HepG2 (cell line): ENCODE data around the gene VSTM5. TPM values are rescaled to one million over a fixed set of nuclear protein-coding genes. Genes with fewer than 3 reads are reported as not detected.
A peak's percentile ranks its signal among the peaks of the same experiment; 100 is the strongest.

Experiments used
- HMGA1 ChIP-seq: sonication (generic); formaldehyde crosslinking; conservative IDR thresholded peaks from 2 replicates; pipeline ENCODE4 v1.4.0; 2020; ENCODE audit warnings: missing genetic modification reagents
- JUND ChIP-seq: sonication (generic); formaldehyde crosslinking; IDR thresholded peaks from 2 replicates; pipeline ENCODE4 v1.8.0; 2022; ENCODE audit warnings: mild to moderate bottlenecking, missing genetic modification reagents
- KAT8 ChIP-seq: IDR thresholded peaks from 2 replicates; pipeline ENCODE4 v1.6.1; 2016; ENCODE audit warnings: missing genetic modification reagents, missing compliant biosample characterization
- KMT2B ChIP-seq: IDR thresholded peaks from 2 replicates; pipeline ENCODE4 v1.6.1; 2016; ENCODE audit warnings: missing genetic modification reagents, missing compliant biosample characterization
- MATR3 ChIP-seq: sonication (generic); formaldehyde crosslinking; IDR thresholded peaks from 2 replicates; pipeline ENCODE4 v1.4.0; 2020; ENCODE audit warnings: missing genetic modification reagents
- MLLT10 ChIP-seq: sonication (generic); formaldehyde crosslinking; IDR thresholded peaks from 2 replicates; pipeline ENCODE4 v1.4.0; 2020; ENCODE audit warnings: missing genetic modification reagents
- PAWR ChIP-seq: sonication (generic); formaldehyde crosslinking; IDR thresholded peaks from 2 replicates; pipeline ENCODE4 v1.4.0; 2020; ENCODE audit warnings: missing genetic modification reagents, mild to moderate bottlenecking, borderline replicate concordance
- RELA ChIP-seq: sonication (generic); formaldehyde crosslinking; IDR thresholded peaks from 2 replicates; pipeline ENCODE4 v1.4.0; 2020; ENCODE audit warnings: missing genetic modification reagents
- ZBTB7B ChIP-seq: sonication (generic); formaldehyde crosslinking; IDR thresholded peaks from 2 replicates; pipeline ENCODE4 v1.4.0; 2020; ENCODE audit warnings: missing genetic modification reagents
- ZMYM4 ChIP-seq: sonication (generic); formaldehyde crosslinking; IDR thresholded peaks from 2 replicates; pipeline ENCODE4 v1.8.1; 2023; ENCODE audit warnings: mild to moderate bottlenecking, missing genetic modification reagents
- ZNF282 ChIP-seq: fragments of 450-650 bp; IDR thresholded peaks from 2 replicates; pipeline ENCODE4 v1.6.1; 2018; ENCODE audit not compliant: partially characterized antibody
- polyA plus RNA-seq, 8 experiments: library from polyadenylated mRNA; depleted of rRNA in 3 of 8; stranded (reverse) in 7 of 8; unstranded in 1 of 8; fragments of >200 nt; fragmentation: Illumina TruSeq in 4 of 8; extraction: Trizol in 4 of 8; gene quantifications; 2 replicates each; pipeline versions ENCODE4 v1.2.1 to v1.2.3, GENCODE V29; 2011 to 2016; ENCODE audit warnings: low read depth in 4 of 8, missing spikeins in 1 of 8, mixed read lengths in 1 of 8; ENCODE audit not compliant: insufficient read depth in 1 of 8
- total RNA-seq, 5 experiments: library from RNA; depleted of rRNA; stranded (reverse); fragments of >200 nt; fragmentation: Illumina TruSeq; extraction: Trizol; gene quantifications; 2 replicates each; pipeline ENCODE4 v1.2.3, GENCODE V29; 2016; ENCODE audit warnings: low read depth in 1 of 5
- TF ChIP-seq, protein P1 (sequence below): sonication (generic); formaldehyde crosslinking; IDR thresholded peaks from 2 replicates; pipeline ENCODE4 v1.4.0; 2020; ENCODE audit warnings: low read depth, missing genetic modification reagents
- TF ChIP-seq, protein P2 (sequence below), 2 experiments: fragments of 450-650 bp in 1 of 2; sonication (generic) in 1 of 2; formaldehyde crosslinking in 1 of 2; IDR thresholded peaks; 2 replicates each; pipeline versions ENCODE4 v1.6.1 to v1.8.0; 2016 to 2022; ENCODE audit warnings: antibody characterized with exemption in 1 of 2, mild to moderate bottlenecking in 1 of 2, missing genetic modification reagents in 1 of 2
- TF ChIP-seq, protein P3 (sequence below): sonication (generic); formaldehyde crosslinking; IDR thresholded peaks from 2 replicates; pipeline ENCODE4 v1.5.0; 2020; ENCODE audit warnings: mild to moderate bottlenecking, low read depth, missing genetic modification reagents, borderline replicate concordance
- TF ChIP-seq, protein P4 (sequence below): sonication (generic); formaldehyde crosslinking; IDR thresholded peaks from 2 replicates; pipeline ENCODE4 v1.8.0; 2022; ENCODE audit warnings: mild to moderate bottlenecking, missing genetic modification reagents

The VSTM5 gene
- total and polyA plus RNA-seq, 2 of the 13 experiments (the other 11 are each of a cell fraction or from before 2014, with no cell fraction given) = not detected

DNA sequence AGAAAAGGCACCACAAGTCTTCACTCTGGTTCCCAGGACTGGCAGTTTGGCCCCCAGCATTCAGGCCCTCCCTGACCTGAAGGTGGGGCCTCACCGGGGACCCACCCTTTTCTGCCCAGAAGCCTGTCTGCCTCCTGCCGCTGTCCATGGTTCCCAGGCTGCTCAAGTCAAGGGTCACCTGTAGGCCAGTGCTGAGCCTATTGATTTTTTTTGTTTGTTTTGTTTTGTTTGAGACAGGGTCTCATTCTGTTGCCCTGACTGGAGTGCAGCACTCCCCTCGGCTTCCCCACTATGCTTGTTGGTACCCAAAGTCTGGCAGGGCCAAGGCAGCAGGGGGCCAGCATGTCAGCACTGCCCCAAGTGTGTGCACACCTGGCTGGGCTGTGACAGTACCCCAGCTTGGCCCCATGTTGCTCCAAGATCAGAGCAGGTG lies 77.4 kb downstream of the VSTM5 start (continued):
- TF ChIP-seq MATR3 (CRISPR knock-in tag) = no peak
- peak; percentile 65 for TF ChIP-seq KAT8 (CRISPR knock-in tag)
- peak; percentile 87; the same call in 1 of the 2 replicates for TF ChIP-seq ZBTB7B (CRISPR knock-in tag)
- peak; percentile 85 for TF ChIP-seq ZMYM4 (CRISPR knock-in tag)
- no peak for TF ChIP-seq HMGA1
- TF ChIP-seq, protein P1, sequence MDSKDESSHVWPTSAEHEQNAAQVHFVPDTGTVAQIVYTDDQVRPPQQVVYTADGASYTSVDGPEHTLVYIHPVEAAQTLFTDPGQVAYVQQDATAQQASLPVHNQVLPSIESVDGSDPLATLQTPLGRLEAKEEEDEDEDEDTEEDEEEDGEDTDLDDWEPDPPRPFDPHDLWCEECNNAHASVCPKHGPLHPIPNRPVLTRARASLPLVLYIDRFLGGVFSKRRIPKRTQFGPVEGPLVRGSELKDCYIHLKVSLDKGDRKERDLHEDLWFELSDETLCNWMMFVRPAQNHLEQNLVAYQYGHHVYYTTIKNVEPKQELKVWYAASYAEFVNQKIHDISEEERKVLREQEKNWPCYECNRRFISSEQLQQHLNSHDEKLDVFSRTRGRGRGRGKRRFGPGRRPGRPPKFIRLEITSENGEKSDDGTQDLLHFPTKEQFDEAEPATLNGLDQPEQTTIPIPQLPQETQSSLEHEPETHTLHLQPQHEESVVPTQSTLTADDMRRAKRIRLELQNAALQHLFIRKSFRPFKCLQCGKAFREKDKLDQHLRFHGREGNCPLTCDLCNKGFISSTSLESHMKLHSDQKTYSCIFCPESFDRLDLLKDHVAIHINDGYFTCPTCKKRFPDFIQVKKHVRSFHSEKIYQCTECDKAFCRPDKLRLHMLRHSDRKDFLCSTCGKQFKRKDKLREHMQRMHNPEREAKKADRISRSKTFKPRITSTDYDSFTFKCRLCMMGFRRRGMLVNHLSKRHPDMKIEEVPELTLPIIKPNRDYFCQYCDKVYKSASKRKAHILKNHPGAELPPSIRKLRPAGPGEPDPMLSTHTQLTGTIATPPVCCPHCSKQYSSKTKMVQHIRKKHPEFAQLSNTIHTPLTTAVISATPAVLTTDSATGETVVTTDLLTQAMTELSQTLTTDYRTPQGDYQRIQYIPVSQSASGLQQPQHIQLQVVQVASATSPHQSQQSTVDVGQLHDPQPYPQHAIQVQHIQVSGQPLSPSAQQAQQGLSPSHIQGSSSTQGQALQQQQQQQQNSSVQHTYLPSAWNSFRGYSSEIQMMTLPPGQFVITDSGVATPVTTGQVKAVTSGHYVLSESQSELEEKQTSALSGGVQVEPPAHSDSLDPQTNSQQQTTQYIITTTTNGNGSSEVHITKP (CRISPR knock-in tag) = no peak
- TF ChIP-seq, protein P2, sequence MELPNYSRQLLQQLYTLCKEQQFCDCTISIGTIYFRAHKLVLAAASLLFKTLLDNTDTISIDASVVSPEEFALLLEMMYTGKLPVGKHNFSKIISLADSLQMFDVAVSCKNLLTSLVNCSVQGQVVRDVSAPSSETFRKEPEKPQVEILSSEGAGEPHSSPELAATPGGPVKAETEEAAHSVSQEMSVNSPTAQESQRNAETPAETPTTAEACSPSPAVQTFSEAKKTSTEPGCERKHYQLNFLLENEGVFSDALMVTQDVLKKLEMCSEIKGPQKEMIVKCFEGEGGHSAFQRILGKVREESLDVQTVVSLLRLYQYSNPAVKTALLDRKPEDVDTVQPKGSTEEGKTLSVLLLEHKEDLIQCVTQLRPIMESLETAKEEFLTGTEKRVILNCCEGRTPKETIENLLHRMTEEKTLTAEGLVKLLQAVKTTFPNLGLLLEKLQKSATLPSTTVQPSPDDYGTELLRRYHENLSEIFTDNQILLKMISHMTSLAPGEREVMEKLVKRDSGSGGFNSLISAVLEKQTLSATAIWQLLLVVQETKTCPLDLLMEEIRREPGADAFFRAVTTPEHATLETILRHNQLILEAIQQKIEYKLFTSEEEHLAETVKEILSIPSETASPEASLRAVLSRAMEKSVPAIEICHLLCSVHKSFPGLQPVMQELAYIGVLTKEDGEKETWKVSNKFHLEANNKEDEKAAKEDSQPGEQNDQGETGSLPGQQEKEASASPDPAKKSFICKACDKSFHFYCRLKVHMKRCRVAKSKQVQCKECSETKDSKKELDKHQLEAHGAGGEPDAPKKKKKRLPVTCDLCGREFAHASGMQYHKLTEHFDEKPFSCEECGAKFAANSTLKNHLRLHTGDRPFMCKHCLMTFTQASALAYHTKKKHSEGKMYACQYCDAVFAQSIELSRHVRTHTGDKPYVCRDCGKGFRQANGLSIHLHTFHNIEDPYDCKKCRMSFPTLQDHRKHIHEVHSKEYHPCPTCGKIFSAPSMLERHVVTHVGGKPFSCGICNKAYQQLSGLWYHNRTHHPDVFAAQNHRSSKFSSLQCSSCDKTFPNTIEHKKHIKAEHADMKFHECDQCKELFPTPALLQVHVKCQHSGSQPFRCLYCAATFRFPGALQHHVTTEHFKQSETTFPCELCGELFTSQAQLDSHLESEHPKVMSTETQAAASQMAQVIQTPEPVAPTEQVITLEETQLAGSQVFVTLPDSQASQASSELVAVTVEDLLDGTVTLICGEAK (IDR thresholded peaks at IDR 0.05) = no peak
- TF ChIP-seq, protein P2 (CRISPR knock-in tag; IDR thresholded peaks at IDR 0.05) = 0 out of 2 replicates have a peak, but pooled peaks have one; percentile 60
- TF ChIP-seq, protein P3, sequence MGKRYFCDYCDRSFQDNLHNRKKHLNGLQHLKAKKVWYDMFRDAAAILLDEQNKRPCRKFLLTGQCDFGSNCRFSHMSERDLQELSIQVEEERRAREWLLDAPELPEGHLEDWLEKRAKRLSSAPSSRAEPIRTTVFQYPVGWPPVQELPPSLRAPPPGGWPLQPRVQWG (CRISPR knock-in tag) = no peak
- TF ChIP-seq KMT2B (CRISPR knock-in tag) = peak; percentile 76; the same call in 1 of the 2 replicates
- no peak for TF ChIP-seq MLLT10 (CRISPR knock-in tag)
- TF ChIP-seq RELA (CRISPR knock-in tag) = no peak
- TF ChIP-seq JUND (CRISPR knock-in tag) = no peak
- TF ChIP-seq ZNF282 = no peak
- no peak for TF ChIP-seq PAWR (CRISPR knock-in tag)
- TF ChIP-seq, protein P4, sequence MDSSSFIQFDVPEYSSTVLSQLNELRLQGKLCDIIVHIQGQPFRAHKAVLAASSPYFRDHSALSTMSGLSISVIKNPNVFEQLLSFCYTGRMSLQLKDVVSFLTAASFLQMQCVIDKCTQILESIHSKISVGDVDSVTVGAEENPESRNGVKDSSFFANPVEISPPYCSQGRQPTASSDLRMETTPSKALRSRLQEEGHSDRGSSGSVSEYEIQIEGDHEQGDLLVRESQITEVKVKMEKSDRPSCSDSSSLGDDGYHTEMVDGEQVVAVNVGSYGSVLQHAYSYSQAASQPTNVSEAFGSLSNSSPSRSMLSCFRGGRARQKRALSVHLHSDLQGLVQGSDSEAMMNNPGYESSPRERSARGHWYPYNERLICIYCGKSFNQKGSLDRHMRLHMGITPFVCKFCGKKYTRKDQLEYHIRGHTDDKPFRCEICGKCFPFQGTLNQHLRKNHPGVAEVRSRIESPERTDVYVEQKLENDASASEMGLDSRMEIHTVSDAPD (CRISPR knock-in tag) = no peak
